Transverse colon (tissue), 1 donor: ENCODE results near the gene FCN3.

Experiments
- EP300 ChIP-seq: sonication (generic); formaldehyde crosslinking; IDR thresholded peaks from one replicate; pipeline ENCODE4 v1.6.1; 2017; ENCODE audit warnings: antibody characterized with exemption, low read depth
- POLR2A ChIP-seq: fragments of 450-650 bp; IDR thresholded peaks from one replicate; pipeline ENCODE4 v1.6.1; 2016; ENCODE audit warnings: antibody characterized with exemption, mild to moderate bottlenecking, moderate library complexity

DNA sequence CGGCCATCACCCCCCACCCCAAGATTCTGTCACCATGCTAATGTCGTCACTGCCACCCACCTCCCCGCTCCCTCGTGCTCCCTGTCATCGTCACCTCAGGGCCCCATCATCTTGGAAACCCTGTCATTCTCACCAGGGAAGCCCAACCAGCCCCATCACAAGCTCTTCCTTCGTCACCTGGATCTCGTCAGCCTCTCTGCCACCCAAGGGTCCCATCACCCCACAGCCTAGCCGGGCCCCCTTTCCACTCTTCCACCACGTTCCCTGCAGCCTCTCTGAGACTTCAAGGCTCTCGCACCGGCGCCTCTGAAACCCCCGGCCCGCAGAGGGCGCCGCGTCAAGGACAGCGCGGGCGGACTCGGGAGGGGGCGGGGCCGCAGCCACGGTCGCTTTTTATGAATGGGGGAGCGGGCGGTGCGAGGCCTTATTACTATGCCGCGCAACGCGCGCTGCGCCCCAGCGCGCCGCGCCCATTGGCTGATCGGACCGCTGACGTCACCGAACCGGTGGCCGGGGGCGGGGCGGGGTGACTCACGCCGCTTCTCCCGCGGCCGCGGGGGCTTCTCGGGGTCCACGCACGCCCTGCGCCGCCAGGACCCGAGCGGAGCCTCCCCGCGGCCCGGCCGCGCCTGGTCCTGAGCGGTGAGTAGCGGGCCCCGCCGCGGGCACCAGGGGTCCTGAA is 17.6 kb upstream of the FCN3 start, which contains the start of gene GPR3:
- no peak for TF ChIP-seq POLR2A
- TF ChIP-seq EP300, result no peak
